OCI-LY7 (cell line): ENCODE data around the gene NRP1. TPM values are rescaled to one million over a fixed set of nuclear protein-coding genes. Genes with fewer than 3 reads are reported as not detected.

ENCODE experiments used
- BruUV-seq: library from RNA; stranded (reverse); fragments of 400-500 nt; replicated peaks from 2 replicates; lab custom pipeline; 2021; lab: Mats Ljungman, UMichigan
- CTCF ChIA-PET: fragments of 300-600 bp; sonication (Branson Sonifier 250); formaldehyde crosslinking; loops from one replicate; lab custom pipeline; 2022; ENCODE audit warnings: antibody characterized with exemption; ENCODE audit not compliant: unreplicated experiment; lab: Charles Lee
- POLR2A ChIA-PET: fragments of 300-600 bp; sonication (Branson Sonifier 250); formaldehyde crosslinking; loops from one replicate; lab custom pipeline; 2022; ENCODE audit warnings: antibody characterized with exemption; lab: Charles Lee
- DNase-seq: peaks from one replicate; pipeline ENCODE4 v3.0.0-alpha.2; 2015; ENCODE audit warnings: low spot score
- H2AFZ ChIP-seq: fragments of 200-600 bp; sonication (generic), shearing (Covaris generic); 2 replicates; pipeline ENCODE4 v1.6.1; 2014; ENCODE audit warnings: mild to moderate bottlenecking, antibody characterized with exemption, low read length, moderate library complexity
- H3K27ac ChIP-seq: fragments of 200-600 bp; sonication (generic); 2 replicates; pipeline ENCODE4 v1.5.1; 2014; ENCODE audit warnings: mixed run types, low read depth, mild to moderate bottlenecking, moderate library complexity, low read length, inconsistent platforms; ENCODE audit not compliant: poor library complexity, severe bottlenecking
- H3K36me3 ChIP-seq: fragments of 200-600 bp; sonication (generic); 2 replicates; pipeline ENCODE4 v1.6.1; 2014; ENCODE audit warnings: mild to moderate bottlenecking, antibody characterized with exemption, low read length, moderate library complexity, mixed read lengths; ENCODE audit not compliant: insufficient read depth
- H3K4me1 ChIP-seq: fragments of 200-600 bp; sonication (generic); 2 replicates; pipeline ENCODE4 v1.5.1; 2014; ENCODE audit warnings: mild to moderate bottlenecking, low read length; ENCODE audit not compliant: insufficient read depth, poor library complexity, severe bottlenecking
- H3K4me2 ChIP-seq: fragments of 200-600 bp; sonication (generic); 2 replicates; pipeline ENCODE4 v1.6.1; 2014; ENCODE audit warnings: mild to moderate bottlenecking, low read length
- H3K4me3 ChIP-seq: fragments of 200-600 bp; sonication (generic); 2 replicates; pipeline ENCODE4 v1.5.1; 2014; ENCODE audit warnings: mild to moderate bottlenecking, low read depth, low read length; ENCODE audit not compliant: poor library complexity, severe bottlenecking
- H3K79me2 ChIP-seq: fragments of 200-600 bp; sonication (generic); 2 replicates; pipeline ENCODE4 v1.6.1; 2016; ENCODE audit warnings: low read depth, mild to moderate bottlenecking, low read length, moderate library complexity, mixed read lengths; ENCODE audit not compliant: insufficient read depth
- H3K9me2 ChIP-seq: fragments of 200-600 bp; sonication (generic); 2 replicates; pipeline ENCODE4 v1.6.1; 2016; ENCODE audit warnings: mild to moderate bottlenecking, low read length, mixed read lengths; ENCODE audit not compliant: insufficient read depth
- H3K9me3 ChIP-seq: fragments of 200-600 bp; sonication (generic); 2 replicates; pipeline ENCODE4 v1.6.1; 2014; ENCODE audit warnings: mild to moderate bottlenecking, mixed run types, low read length, mixed read lengths
- H4K20me1 ChIP-seq: fragments of 200-600 bp; sonication (generic); 2 replicates; pipeline ENCODE4 v1.6.1; 2014; ENCODE audit warnings: mild to moderate bottlenecking, antibody characterized with exemption, low read length, moderate library complexity, mixed read lengths; ENCODE audit not compliant: insufficient read depth
- EZH2phosphoT487 ChIP-seq: fragments of 200-600 bp; sonication (generic); IDR thresholded peaks from 2 replicates; pipeline ENCODE4 v1.6.1; 2018; ENCODE audit warnings: low read depth, borderline replicate concordance, mild to moderate bottlenecking, mixed run types, antibody characterized with exemption, low read length, moderate library complexity, mixed read lengths
- intact Hi-C: fragments of 100-400 bp; cut with micrococcal nuclease; formaldehyde crosslinking; loops from one replicate; pipeline ENCODE4 v1.10.0; 2022; ENCODE audit not compliant: unreplicated experiment
- total RNA-seq, 2 experiments: library from RNA; depleted of rRNA in 1 of 2; stranded (reverse); fragments of >200 nt in 1 of 2; shearing (Covaris generic) in 1 of 2; gene quantifications; 2 replicates each; pipeline ENCODE4 v1.2.3, GENCODE V29; 2014 to 2022
- TF ChIP-seq, protein P1 (sequence below): fragments of 200-600 bp; sonication (generic); conservative IDR thresholded peaks from 2 replicates; pipeline ENCODE4 v1.5.1; 2014; ENCODE audit warnings: mild to moderate bottlenecking, antibody characterized with exemption, low read length, moderate library complexity, mixed read lengths

The NRP1 gene
- total RNA-seq, 2 experiments from 2014 or later = not detected

DNA sequence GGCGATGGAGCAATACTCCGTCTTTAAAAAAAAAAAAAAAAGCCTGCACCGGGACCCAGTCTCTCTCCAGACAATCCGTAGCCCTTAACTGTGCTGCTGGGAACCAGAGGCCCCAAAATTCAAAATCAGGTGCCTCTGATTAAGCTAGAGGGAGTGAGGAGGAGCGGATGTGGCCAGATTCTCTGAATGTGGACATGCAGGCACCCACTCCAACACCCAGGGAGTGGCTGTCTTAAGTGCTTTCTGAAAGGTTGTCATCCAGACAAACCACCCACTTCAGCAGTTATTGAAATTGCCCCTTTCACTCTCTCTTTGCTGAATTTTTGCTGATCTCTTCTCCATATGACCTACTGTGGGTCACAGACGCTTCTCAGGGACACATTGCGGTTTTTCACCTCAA, 14.2 kb downstream of the NRP1 start:
- Histone ChIP-seq H3K9me3 (no peaks in the 10 kb centered on the region), H3K79me2 (no peaks in the 10 kb centered on the region), H3K4me3 (no peak overlapping the region), H3K27ac (no peak overlapping the region), H3K36me3 (no peaks in the 10 kb centered on the region), H2AFZ (no peak overlapping the region), H3K4me1 (no peaks in the 10 kb centered on the region), H3K4me2 (no peak overlapping the region), H4K20me1 (no peaks in the 10 kb centered on the region), H3K9me2 (no peaks in the 10 kb centered on the region)
- no peak for DNase-seq
- intact Hi-C loops = no loop called here
- BruUV-seq = no TSS peak
- ChIA-PET CTCF (no interaction called here), POLR2A (no interaction called here)
- TF ChIP-seq EZH2phosphoT487 = no peak
- TF ChIP-seq, protein P1, sequence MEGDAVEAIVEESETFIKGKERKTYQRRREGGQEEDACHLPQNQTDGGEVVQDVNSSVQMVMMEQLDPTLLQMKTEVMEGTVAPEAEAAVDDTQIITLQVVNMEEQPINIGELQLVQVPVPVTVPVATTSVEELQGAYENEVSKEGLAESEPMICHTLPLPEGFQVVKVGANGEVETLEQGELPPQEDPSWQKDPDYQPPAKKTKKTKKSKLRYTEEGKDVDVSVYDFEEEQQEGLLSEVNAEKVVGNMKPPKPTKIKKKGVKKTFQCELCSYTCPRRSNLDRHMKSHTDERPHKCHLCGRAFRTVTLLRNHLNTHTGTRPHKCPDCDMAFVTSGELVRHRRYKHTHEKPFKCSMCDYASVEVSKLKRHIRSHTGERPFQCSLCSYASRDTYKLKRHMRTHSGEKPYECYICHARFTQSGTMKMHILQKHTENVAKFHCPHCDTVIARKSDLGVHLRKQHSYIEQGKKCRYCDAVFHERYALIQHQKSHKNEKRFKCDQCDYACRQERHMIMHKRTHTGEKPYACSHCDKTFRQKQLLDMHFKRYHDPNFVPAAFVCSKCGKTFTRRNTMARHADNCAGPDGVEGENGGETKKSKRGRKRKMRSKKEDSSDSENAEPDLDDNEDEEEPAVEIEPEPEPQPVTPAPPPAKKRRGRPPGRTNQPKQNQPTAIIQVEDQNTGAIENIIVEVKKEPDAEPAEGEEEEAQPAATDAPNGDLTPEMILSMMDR = no peak

DNA sequence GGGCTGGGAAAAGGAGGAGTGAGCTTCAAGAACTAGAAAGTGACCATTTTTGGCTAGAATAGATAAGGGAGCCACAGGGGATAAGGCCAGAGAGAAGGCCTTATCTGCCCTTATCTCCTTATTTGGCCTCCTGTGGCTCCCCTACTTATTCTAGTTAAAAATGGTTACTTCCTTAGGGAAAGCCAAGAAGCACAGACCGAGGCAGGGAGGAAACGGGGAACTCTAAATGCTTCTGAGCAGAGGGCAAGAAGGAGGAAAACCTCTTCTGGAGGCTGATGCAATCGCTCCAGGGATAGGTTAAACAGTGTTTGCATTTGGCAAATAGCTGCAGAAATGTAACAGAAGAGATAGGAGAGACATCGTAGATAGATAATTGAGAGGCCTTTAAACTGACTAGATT, 18.6 kb downstream of the NRP1 start:
- H3K4me1 ChIP-seq = no peaks in the 10 kb centered on the region
- ChIA-PET POLR2A (no interaction called here), CTCF (no interaction called here)
- intact Hi-C loops = no loop called here
- no peak overlapping the region for H3K27ac ChIP-seq
- no peaks in the 10 kb centered on the region for H4K20me1 ChIP-seq
- no TSS peak for BruUV-seq
- no peak for DNase-seq
- H2AFZ ChIP-seq = no peak overlapping the region
- TF ChIP-seq, protein P1 = no peak
- TF ChIP-seq EZH2phosphoT487 = no peak
- H3K4me2 ChIP-seq = no peak overlapping the region
- H3K4me3 ChIP-seq = no peak overlapping the region
- H3K79me2 ChIP-seq = no peaks in the 10 kb centered on the region
- H3K9me3 ChIP-seq = no peaks in the 10 kb centered on the region
- H3K9me2 ChIP-seq = no peaks in the 10 kb centered on the region
- no peaks in the 10 kb centered on the region for H3K36me3 ChIP-seq

DNA sequence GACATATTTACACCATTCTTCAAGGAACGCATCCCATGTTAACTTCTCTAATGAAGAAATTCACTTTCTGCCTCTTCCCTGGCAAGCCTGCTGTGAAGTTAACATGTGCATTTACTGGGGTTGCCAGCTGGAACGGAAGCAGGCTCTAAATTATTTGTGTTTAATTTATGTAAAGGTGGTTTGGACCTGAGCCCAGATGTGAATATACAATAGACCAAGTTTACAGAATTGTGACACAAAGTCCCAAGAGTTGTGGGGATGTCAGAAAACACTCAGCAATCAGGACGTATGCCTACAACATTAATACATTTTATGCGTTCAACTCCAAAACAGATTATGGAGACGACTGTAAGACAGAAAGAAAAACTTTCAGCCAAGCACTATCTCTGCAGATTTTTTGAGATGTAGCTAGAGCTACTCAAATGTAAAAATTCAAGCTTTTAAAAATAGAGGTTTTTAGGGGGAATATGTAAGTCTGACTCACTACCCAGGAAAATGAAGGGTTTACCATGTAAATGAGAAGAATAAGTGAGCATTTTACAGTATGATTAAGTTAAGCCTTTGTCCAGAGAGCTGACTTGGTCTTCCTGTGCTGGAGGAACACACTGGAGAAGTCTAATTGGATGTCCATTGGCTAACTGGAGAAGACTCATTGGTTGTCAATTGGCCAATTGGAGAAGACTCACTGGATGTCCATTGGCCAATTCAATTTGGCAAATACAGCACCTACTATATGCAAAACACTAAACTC, 19.5 kb downstream of the NRP1 start:
- Histone ChIP-seq H3K79me2 (no peaks in the 10 kb centered on the region), H4K20me1 (no peaks in the 10 kb centered on the region), H3K27ac (no peak overlapping the region), H3K36me3 (no peaks in the 10 kb centered on the region), H3K4me1 (no peaks in the 10 kb centered on the region), H3K4me2 (no peak overlapping the region), H3K9me3 (no peaks in the 10 kb centered on the region), H2AFZ (no peak overlapping the region), H3K9me2 (no peaks in the 10 kb centered on the region), H3K4me3 (no peak overlapping the region)
- CTCF ChIA-PET = no interaction called here
- BruUV-seq = no TSS peak
- no peak for DNase-seq
- TF ChIP-seq, protein P1 = no peak
- no peak for TF ChIP-seq EZH2phosphoT487
- intact Hi-C loops = no loop called here
- POLR2A ChIA-PET = interaction anchor here (0.6 kb wide), 1 partner anchor 844 kb away, joined by 4 read pairs; no protein-coding TSS in a partner anchor
